GM18907 (cell line): ENCODE measurements around the gene MRPL21.
"Not testable (repeated sequence)": the region's sequence is repeated elsewhere in the genome, so short reads cannot be mapped to it uniquely, and the experiment has no call there.

Experiments
- ATAC-seq: cut with Tn5 transposase; IDR thresholded peaks from one replicate; pipeline ENCODE4 v1.9.1; 2021; ENCODE audit warnings: mild to moderate bottlenecking, moderate library complexity; ENCODE audit not compliant: unreplicated experiment

MRPL21 gene

DNA sequence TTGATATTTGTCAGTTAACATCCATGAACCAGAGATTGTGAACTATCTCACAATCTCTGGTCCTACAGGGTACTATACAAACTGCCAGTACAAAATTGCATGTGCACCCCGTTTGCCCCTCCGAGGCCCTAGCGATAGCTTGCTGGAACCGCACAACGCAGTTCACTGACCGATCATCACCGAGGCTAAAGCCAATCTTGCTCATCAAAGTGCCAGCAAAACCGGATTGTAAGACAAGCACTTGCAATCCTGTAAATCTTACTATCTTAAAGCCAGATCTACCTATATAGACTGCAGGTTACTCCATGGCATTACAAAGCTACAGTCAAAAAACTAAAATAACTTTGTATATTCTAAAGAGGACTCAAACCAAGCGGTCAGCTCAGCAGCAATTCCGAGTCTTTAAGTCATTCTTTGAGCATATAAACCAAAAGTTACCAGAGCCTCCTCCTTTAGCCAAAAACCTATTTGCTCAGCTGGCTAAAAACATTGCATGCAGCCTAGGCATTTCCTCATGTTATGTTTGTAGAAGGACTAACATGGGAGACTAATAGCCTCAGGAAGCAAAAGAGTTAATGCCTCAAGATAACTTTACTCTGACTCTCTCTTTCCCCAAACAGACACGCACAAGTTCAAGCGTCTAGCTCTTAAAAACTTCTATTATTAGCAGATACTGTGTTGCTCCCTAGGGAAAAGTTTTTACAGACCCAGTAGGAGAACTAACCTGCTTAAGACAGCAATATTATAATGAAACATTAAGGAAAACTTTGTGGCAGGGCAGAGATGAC is 31.2 kb downstream of the MRPL21 start:
- ATAC-seq: no peak

DNA sequence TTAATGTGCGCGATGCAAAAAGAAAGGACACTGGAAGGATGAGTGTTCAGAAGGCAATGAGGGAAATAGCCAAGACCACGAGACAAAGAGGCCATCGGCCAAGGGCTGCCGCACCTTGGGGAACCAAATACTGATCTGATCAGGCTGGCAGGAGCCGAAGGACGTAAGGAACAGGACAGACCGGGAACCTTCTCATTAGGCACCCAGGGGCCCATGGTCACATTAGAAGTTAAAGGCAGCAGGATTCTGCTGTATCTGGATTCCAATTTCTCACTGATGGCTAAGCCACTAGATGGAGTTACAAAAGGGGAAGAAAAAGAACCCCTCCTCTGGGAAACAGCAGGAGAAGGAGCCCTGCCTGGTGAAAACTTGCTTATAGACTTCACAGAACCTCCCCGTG is 33.2 kb downstream of the MRPL21 start:
- ATAC-seq: no peak

DNA sequence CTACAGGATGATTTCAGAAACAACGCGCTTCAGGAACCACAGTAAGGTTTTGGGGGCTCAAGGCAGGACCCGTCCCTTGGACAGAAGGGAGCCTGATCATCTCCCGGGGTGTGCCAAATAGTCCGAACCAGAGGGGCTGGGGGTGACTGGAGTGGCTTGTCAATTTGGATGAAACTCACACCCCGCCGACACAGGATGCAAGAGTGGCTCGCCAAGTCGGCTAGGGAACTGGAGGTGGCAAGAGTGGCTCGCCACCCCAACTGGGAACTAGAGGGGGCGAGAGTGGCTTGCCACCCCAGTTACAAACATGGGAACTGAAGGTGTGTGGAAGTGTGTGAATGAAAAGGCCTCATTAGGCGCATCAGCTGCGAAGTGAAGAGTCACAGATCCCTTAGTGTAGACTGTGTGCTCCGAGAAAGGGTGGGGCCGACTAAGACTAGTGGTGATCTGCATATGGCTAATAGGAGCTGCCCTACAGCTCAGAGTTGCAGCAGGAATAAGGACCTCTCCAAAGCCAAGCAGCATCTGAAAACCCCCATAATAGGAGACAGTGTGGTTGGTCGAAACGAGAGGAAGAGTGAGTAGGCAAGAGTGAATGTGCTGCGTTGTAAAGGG is 35.3 kb downstream of the MRPL21 start:
- ATAC-seq: no peak

DNA sequence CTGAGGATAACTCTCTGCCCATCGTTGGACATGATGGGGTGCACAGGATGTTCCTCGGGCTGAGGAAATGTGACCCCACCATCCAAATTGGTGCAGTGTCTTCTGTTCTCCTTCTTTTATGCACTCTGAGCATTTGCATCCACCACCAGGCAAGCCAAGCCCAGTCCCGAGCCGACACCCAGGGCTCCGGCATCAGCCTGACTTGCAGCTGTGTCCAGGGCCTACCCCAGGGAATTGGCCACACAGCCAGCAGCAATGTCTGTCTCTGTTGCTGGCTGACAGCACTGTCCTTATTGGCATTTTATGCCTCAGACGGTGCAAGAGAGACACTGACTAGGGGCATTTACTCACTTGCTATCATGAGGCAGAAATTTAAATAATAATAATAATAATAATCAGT is 36.6 kb downstream of the MRPL21 start:
- no peak for ATAC-seq

DNA sequence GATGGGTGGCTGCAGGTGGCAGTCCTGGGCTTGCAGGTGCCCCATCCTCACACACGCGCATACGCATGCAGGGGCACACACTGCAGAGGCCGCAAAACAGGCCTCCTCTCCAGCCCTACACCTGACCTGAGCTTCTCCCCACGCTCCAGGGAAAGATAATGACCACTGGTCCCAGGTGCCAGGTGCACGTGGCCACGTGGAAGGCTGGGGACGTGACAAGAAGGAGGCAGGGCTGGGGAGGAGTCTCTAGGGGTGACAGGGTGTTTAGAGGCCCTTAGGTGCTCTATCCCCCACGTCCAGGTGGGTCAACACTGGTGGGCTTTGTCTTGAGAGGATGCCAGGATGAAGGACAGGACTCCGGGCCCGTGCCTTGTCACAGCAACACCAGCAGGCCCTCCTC is 38.4 kb downstream of the MRPL21 start:
- ATAC-seq: no peak

DNA sequence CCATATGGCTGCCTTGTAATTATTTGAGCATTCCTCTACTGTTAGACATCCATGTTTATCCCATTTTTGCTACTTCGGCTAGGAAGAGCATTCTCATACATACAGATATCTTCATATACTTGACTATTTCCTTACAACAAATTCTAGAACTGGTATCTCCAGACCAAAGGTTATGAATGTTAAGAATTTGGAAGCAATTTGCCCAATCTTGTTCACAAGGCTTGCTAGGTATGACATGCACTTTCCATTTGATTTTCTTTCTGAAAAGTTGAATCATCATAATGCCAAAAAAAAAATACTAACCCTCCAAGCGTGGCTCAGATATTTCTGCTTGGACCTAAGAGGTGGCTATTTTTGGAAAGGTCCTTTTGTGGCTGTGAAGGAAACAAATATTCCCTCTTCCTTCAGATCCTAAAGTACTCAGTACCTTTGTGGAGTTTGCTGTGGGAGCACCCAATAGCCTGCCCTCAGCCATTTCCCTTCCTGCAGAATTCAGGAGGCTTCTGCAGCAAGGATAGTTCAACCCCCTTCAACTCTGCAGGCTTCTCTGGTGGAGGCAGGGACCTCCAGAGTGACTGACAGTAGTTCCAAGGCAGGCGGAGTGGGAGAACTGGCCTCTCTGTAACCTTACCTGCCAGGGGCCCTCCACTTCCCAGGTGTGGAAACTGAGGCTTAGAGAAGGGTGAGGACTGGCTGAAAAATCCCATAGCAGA is 39.9 kb downstream of the MRPL21 start:
- ATAC-seq: no peak

DNA sequence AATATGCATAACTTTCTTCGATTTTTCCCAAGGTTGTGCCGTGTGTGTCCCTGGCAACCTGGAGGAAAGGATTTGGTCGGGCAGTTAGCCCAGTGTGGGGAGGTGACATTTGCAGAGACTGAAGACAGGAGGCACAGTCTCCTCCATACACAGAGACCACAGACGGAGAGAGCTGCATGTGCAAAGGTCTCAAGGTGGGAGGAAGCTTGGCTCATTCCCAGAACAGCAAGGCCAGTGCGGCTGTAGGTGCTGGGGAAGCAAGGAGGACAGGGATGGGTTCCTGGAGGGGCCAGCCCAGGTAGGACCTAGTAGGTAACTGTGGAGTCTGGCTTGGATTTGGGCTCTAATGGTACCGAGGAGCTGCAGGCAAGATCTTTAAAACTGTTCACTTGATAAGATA is 41.2 kb downstream of the MRPL21 start:
- ATAC-seq: no peak

DNA sequence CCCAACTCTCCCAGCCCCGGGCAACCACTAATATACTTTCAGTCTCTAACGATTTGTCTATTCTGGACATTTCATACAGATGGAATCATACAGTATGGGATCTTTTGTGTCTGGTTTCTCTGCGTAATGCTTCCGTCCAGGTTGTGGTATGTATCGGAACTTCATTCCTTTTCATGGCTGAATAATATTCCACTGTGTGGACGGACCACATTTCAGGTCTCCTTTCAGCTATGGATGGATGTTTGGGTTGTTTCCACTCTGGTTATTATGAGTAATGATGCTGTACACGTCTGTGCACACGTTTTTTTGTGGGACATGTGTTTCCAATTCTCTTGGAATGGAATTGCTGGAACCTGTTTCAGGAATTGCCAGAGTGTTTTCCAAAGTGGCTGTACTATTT is 44.5 kb downstream of the MRPL21 start:
- no peak for ATAC-seq

DNA sequence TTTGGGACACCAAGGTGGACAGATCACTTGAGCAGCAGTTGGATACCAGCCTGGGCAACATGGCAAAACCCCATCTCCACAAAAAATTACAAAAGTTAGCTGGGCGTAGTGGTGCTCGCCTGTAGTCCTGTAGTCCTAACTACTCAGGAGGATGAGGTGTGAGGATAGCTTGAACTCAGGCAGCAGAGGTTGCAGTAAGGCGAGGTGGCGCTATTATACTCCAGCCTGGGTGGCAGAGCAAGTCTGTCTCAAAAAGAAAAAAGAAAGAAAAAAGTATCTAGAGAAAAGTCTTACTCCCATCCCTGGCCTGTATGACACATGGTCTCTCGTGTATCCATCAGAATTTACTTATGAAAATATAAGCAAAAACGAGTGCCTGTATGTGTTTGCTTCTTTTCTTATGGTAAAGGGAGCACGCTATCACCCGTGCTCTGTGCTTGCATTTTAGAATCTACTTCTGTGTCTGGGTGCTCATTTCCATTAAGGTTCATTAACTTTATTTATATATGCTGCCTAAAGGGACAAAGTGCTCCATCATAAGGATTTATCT is 46.5 kb downstream of the MRPL21 start:
- no peak for ATAC-seq

DNA sequence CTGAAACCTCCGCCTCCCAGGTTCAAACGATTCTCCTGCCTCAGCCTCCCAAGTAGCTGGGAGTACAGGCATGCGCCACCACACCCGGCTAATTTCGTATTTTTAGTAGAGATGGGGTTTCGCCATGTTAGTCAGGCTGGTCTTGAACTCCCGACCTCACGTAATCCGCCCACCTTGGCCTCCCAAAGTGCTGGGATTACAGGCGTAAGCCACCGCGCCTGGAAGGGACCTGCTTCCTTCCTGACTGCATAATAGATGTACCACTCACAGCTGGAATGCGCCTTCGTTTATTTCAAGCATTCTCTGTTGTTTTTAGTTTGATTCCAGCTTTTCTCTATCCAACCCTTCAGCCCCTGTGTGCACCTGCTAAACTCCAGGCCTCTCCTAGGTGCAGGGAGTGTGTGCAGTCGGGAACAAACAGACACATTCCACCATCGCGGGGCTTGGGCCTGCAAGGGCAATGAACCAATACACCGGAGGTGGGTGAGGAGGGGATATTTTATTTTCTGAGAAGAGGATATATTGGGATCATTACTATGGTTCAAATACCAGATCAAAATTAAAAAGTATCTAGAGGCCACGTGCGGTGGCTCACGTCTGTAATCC is 47.1 kb downstream of the MRPL21 start:
- ATAC-seq: not testable (repeated sequence)

DNA sequence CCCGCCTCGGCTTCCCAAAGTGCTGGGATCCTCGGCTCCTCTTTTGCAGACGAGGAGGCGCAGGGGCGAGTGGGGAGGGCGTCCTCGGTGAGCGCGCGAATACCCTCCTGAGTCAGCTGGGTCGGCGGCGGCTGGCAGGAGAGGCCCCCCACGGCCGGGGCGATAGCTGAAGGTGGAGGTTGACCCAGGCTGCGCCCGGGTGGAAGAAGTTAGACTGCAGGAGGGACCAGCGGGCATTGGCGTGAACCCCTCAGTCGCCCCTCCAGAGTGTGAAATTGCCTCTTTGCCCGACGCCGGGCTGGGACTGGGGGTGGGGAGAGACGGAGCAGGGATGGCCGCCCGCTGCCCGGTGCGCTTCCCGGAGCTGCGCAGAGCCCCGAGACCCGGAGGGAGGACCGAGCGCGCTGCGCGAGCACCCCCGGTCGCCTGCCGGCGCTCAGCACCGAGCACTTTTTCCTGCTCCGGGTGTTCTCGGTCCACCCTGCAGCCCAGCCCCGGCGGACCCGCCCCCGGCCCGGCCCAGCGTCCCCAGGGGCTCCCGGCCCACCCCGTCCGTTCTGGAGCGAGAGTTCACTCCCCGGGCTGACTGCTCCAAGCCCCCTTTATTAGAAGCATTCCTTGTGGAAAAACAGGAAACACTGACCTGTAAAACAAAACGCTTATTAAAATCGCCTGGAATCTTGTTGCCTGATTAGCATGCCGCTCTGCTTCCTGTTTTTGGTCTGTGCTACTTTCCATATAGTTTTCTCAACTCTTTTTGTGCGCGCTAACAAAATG is 48.2 kb downstream of the MRPL21 start:
- no peak for ATAC-seq

DNA sequence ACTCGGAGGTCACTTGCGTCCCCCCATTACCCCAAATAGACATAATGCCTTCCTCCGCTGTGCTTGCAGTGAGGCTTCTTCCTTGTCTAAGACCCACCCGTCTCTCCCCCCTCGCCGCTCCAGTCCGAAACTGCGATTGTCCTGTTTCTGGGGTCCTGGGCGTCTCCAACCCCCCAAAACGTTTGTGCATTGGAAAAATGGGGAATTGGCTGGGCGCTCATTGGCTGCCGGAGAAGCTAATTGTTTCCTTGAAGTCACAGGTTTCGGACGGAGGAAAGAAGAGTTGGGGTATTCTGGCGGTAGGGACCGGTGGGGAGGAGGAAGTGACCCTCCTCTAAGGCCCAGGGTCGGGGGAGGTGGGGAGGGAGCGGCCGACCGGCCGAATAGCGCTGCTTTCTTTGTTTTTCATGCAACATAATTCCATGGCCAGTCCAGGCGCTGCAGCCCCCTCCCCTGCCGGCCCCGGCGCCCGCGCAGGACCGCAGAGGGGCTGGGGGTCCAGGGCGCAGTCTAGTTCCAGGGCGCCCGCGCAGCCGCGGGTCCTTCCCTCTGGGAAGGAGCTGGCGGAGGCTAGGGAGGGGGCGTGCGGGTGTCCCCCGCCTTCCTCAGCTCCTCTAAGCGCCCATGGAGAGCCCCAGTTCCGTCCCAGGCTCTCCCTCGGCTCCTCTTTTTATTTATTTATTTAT is 49.2 kb downstream of the MRPL21 start:
- no peak for ATAC-seq

DNA sequence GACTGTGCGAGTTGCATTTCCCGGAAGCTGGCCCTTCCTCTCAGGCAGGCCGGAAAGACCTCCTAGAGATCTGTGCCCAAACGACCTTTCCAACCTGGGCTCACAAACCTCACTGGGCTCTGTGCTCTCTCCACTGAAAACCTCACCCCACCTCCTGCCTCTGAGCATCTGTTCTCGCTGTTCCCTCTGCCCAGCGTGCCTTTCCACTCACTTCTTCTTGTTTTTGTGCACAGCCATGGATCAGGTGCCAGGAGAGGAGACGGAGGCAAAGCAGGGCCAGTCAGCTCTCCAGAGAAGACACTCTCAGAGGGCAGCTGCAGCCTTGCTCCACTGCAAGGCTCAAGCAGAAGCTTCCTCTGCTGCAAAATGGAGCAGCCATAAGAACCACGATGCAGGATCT is 51.0 kb downstream of the MRPL21 start:
- no peak for ATAC-seq

DNA sequence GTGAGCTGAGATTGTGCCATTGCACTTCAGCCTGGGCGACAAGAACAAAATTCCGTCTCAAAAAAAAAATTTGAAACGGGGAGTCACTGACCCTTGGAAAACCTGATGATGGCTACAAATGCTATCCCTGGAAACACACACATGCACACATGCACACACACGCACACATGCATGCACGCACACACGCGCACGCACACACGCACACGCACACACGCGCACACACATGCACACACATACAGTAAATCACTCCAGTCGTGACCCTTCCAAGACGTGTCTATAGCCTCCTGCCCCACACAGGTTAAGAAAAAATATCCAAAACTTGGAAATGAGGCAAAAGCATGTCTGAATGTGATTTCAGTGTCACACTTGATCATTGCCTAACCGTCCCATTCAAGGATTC is 55.2 kb downstream of the MRPL21 start:
- ATAC-seq: no peak

DNA sequence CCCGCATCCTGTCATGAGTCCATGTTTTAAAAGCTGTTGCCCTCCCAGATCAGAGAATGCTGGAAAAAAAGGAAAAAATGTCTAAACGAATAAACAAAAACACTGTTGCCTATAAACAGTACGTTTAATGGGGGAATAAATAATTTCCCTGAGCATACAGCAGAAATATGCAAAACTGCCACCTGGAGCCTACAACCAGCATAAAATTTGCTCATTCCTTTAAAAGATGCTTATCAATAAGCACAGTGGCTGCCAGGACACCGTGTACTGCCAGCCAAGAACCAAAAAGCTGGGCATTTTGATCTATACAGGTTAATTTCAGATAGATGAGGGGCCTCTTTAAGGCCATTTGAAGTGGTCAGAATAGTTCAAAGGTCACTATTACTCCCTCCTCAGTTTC is 56.2 kb downstream of the MRPL21 start:
- ATAC-seq: no peak

DNA sequence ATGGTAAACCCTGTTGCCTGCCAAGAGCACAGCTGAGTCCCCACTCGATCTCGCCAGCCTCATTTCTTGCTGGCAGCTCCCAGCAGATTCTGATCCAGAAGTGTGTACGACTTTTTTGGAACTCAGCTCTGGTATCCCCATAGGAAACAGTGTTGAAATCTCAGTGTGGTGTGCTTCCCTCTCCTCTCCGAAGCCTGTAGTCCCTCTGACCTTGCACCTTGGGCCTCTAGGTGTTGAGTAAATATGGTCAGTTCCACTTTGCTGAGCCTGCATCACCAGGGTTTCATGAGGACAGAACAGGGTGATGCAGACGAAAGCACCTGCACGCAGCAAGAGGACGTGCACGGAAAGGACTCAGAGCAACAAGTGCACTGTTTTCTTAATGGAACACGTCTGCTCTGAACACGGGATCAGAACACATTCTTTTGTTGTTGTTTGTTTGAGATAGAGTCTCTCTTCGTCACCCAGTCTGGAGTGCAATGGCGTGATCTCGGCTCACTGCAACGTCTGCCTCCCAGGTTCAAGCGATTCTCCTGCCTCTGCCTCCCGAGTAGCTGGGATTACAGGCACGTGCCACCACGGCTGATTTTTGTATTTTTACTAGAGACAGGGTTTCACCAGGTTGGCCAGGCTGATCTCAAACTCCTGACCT is 58.2 kb downstream of the MRPL21 start:
- ATAC-seq: no peak

DNA sequence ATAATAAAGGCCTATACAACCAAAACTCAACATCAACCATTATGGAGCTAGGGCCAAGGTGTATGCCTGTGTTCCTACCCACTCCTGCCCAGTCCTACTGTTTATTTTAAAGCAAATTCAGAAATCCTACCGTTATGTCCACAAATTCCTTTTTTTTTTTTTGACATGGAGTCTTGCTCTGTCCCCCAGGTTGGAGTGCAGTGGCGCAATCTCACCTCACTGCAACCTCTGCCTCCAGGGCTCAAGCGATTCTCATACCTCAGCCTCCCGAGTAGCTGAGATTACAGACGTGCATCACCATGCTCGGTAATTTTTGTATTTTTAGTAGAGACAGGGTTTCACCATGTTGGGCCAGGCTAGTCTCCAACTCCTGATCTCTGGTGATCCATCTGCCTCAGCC is 58.8 kb downstream of the MRPL21 start:
- ATAC-seq: no peak

DNA sequence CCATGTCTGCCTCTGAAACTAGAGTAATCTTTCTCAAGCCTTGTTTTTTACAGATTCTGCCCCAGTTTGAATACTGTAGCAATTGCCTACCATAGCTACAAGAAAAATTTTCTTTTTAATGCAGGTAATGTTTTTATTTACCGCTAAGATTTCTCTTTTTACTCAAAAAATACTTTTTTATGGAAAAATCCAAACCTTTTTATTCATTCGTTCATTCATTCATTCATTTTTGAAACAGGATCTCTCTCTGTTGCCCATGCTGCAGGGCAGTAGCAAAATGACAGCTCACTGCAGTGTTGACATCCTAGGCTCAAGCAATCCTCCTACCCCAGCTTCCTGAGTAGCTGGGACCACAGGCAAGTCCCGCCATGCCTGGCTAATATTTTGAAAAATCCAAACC is 59.3 kb downstream of the MRPL21 start:
- no peak for ATAC-seq

DNA sequence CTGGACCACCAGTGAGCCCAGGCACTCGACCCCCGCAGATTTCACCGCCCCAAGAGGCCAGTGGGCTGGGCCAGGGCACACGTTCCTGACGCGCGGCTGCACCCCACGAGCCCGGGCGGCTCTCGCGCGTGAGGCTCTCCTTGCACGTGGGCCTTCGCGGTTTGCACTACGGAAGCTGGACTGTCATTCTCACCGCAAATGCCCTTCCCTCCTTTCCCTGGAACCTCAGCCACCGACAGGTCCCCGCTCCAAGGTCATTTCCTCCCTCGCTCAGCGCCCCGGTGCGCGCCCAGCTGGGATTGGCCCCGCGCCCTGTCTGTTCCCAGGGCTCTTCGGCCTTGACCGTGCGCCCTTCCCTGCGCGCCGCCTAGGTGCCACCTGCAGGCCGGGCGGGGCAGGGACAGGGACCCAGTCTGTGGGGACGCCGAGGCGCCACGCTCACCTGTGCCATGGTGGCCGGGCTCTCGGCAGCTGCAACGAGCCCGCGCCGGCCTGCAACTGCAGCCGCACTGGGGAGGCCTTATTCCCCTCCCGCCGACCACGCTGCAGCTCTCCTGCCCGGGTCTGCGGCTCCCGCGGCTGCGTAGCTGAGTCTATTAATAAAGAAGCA is 59.8 kb downstream of the MRPL21 start:
- ATAC-seq: peak; percentile 42
